ENCODE data around the gene FAM53A.

FAM53A gene

GRCh38 chr4:1624519-1624910, 59.6 kb downstream of the FAM53A start:
- Histone ChIP-seq H3K18ac (ENCODE audit: low read length) (no peak overlapping the region), H3K4me3 (ENCODE audit: low read length) (no peak overlapping the region), H3K27me3 (ENCODE audit: insufficient read depth, low read length, poor library complexity) (no peaks in the 10 kb centered on the region), H2BK5ac (ENCODE audit: low read length) (no peak overlapping the region), H4K5ac (ENCODE audit: low read length) (no peak overlapping the region), H3K36me3 (ENCODE audit: control insufficient read depth, insufficient read depth, low read length) (no peaks in the 10 kb centered on the region), H3K4me1 (ENCODE audit: control insufficient read depth, low read depth, low read length) (no peaks in the 10 kb centered on the region), H3K23ac (ENCODE audit: low read length) (no peak overlapping the region), H3K79me1 (ENCODE audit: low read length) (no peaks in the 10 kb centered on the region), H3K4ac (ENCODE audit: low read depth, low read length) (no peak overlapping the region), H3K9ac (ENCODE audit: low read length) (no peak overlapping the region), H3K27ac (ENCODE audit: low read depth, low read length) (no peak overlapping the region), H2AK5ac (ENCODE audit: low read length) (no peak overlapping the region), H2BK15ac (replicated peaks; ENCODE audit: low read depth) (no peak overlapping the region), H4K8ac (ENCODE audit: low read depth, low read length) (no peak overlapping the region), H3K4me2 (ENCODE audit: low read length) (no peak overlapping the region), H3K56ac (ENCODE audit: low read length) (no peak overlapping the region), H3K79me2 (ENCODE audit: control insufficient read depth, insufficient read depth, low read length) (no peaks in the 10 kb centered on the region), H2BK120ac (ENCODE audit: low read depth, low read length) (no peak overlapping the region)
- DNase-seq = no peak
- no CpG with 5 or more reads among the region's 12 CpGs for WGBS (ENCODE audit: extremely low coverage, insufficient coverage, low lambda C conversion rate)

- no peak overlapping the region for H3K56ac ChIP-seq (ENCODE audit: low read length)
- H3K4me3 ChIP-seq (ENCODE audit: low read length) = no peak overlapping the region
- H3K23ac ChIP-seq (ENCODE audit: low read length) = no peak overlapping the region
- no peak overlapping the region for H2BK5ac ChIP-seq (ENCODE audit: low read length)
- no peak overlapping the region for H3K4ac ChIP-seq (ENCODE audit: low read depth, low read length)
- no peaks in the 10 kb centered on the region for H3K79me2 ChIP-seq (ENCODE audit: control insufficient read depth, insufficient read depth, low read length)
- no peak overlapping the region for H3K9ac ChIP-seq (ENCODE audit: low read length)
- no peak overlapping the region for H3K27ac ChIP-seq (ENCODE audit: low read depth, low read length)
- H3K18ac ChIP-seq (ENCODE audit: low read length) = no peak overlapping the region
- DNase-seq = no peak
- no peaks in the 10 kb centered on the region for H3K27me3 ChIP-seq (ENCODE audit: insufficient read depth, low read length, poor library complexity)
- no peak overlapping the region for H2AK5ac ChIP-seq (ENCODE audit: low read length)
- H2BK120ac ChIP-seq (ENCODE audit: low read depth, low read length) = no peak overlapping the region
- H3K4me1 ChIP-seq (ENCODE audit: control insufficient read depth, low read depth, low read length) = no peaks in the 10 kb centered on the region
- H2BK15ac ChIP-seq (replicated peaks; ENCODE audit: low read depth) = no peak overlapping the region
- no CpG with 5 or more reads among the region's 21 CpGs for WGBS (ENCODE audit: extremely low coverage, insufficient coverage, low lambda C conversion rate)
- H4K8ac ChIP-seq (ENCODE audit: low read depth, low read length) = no peak overlapping the region
- H4K5ac ChIP-seq (ENCODE audit: low read length) = no peak overlapping the region
- no peaks in the 10 kb centered on the region for H3K79me1 ChIP-seq (ENCODE audit: low read length)
- H3K36me3 ChIP-seq (ENCODE audit: control insufficient read depth, insufficient read depth, low read length) = no peaks in the 10 kb centered on the region
- no peak overlapping the region for H3K4me2 ChIP-seq (ENCODE audit: low read length)
Measured at GRCh38 chr4:1623821-1624518, 60.1 kb downstream of the FAM53A start.

- Histone ChIP-seq H3K79me2 (ENCODE audit: control insufficient read depth, insufficient read depth, low read length) (no peaks in the 10 kb centered on the region), H3K4me3 (ENCODE audit: low read length) (no peak overlapping the region), H4K5ac (ENCODE audit: low read length) (no peak overlapping the region), H3K27me3 (ENCODE audit: insufficient read depth, low read length, poor library complexity) (no peaks in the 10 kb centered on the region), H3K4me1 (ENCODE audit: control insufficient read depth, low read depth, low read length) (no peaks in the 10 kb centered on the region), H2BK120ac (ENCODE audit: low read depth, low read length) (no peak overlapping the region), H3K4me2 (ENCODE audit: low read length) (no peak overlapping the region), H3K27ac (ENCODE audit: low read depth, low read length) (no peak overlapping the region), H3K23ac (ENCODE audit: low read length) (no peak overlapping the region), H3K9ac (ENCODE audit: low read length) (no peak overlapping the region), H2AK5ac (ENCODE audit: low read length) (no peak overlapping the region), H3K56ac (ENCODE audit: low read length) (no peak overlapping the region), H3K36me3 (ENCODE audit: control insufficient read depth, insufficient read depth, low read length) (no peaks in the 10 kb centered on the region), H4K8ac (ENCODE audit: low read depth, low read length) (no peak overlapping the region), H3K18ac (ENCODE audit: low read length) (no peak overlapping the region), H3K79me1 (ENCODE audit: low read length) (no peaks in the 10 kb centered on the region), H3K4ac (ENCODE audit: low read depth, low read length) (no peak overlapping the region), H2BK5ac (ENCODE audit: low read length) (no peak overlapping the region), H2BK15ac (replicated peaks; ENCODE audit: low read depth) (no peak overlapping the region)
- no peak for DNase-seq
- no CpG with 5 or more reads among the region's 38 CpGs for WGBS (ENCODE audit: extremely low coverage, insufficient coverage, low lambda C conversion rate)
Measured at GRCh38 chr4:1623400-1623799, 60.7 kb downstream of the FAM53A start.

GRCh38 chr4:1622956-1623355, 61.2 kb downstream of the FAM53A start:
- WGBS (ENCODE audit: extremely low coverage, insufficient coverage, low lambda C conversion rate) = no CpG with 5 or more reads among the region's 17 CpGs
- no peaks in the 10 kb centered on the region for H3K4me1 ChIP-seq (ENCODE audit: control insufficient read depth, low read depth, low read length)
- no peak overlapping the region for H4K5ac ChIP-seq (ENCODE audit: low read length)
- no peak overlapping the region for H3K23ac ChIP-seq (ENCODE audit: low read length)
- no peaks in the 10 kb centered on the region for H3K79me2 ChIP-seq (ENCODE audit: control insufficient read depth, insufficient read depth, low read length)
- H4K8ac ChIP-seq (ENCODE audit: low read depth, low read length) = no peak overlapping the region
- no peak for DNase-seq
- H3K4me3 ChIP-seq (ENCODE audit: low read length) = no peak overlapping the region
- no peak overlapping the region for H3K56ac ChIP-seq (ENCODE audit: low read length)
- no peak overlapping the region for H3K4me2 ChIP-seq (ENCODE audit: low read length)
- no peaks in the 10 kb centered on the region for H3K27me3 ChIP-seq (ENCODE audit: insufficient read depth, low read length, poor library complexity)
- H3K79me1 ChIP-seq (ENCODE audit: low read length) = no peaks in the 10 kb centered on the region
- H3K4ac ChIP-seq (ENCODE audit: low read depth, low read length) = no peak overlapping the region
- H2BK120ac ChIP-seq (ENCODE audit: low read depth, low read length) = no peak overlapping the region
- H3K9ac ChIP-seq (ENCODE audit: low read length) = no peak overlapping the region
- no peaks in the 10 kb centered on the region for H3K36me3 ChIP-seq (ENCODE audit: control insufficient read depth, insufficient read depth, low read length)
- H2BK15ac ChIP-seq (replicated peaks; ENCODE audit: low read depth) = no peak overlapping the region
- H2AK5ac ChIP-seq (ENCODE audit: low read length) = no peak overlapping the region
- H3K27ac ChIP-seq (ENCODE audit: low read depth, low read length) = no peak overlapping the region
- H3K18ac ChIP-seq (ENCODE audit: low read length) = no peak overlapping the region
- H2BK5ac ChIP-seq (ENCODE audit: low read length) = no peak overlapping the region

- DNase-seq = no peak
- Histone ChIP-seq H4K8ac (ENCODE audit: low read depth, low read length) (no peak overlapping the region), H3K4me1 (ENCODE audit: control insufficient read depth, low read depth, low read length) (no peaks in the 10 kb centered on the region), H3K4me2 (ENCODE audit: low read length) (no peak overlapping the region), H2AK5ac (ENCODE audit: low read length) (no peak overlapping the region), H3K18ac (ENCODE audit: low read length) (no peak overlapping the region), H3K79me1 (ENCODE audit: low read length) (no peaks in the 10 kb centered on the region), H3K4ac (ENCODE audit: low read depth, low read length) (no peak overlapping the region), H3K56ac (ENCODE audit: low read length) (no peak overlapping the region), H3K27ac (ENCODE audit: low read depth, low read length) (no peak overlapping the region), H3K9ac (ENCODE audit: low read length) (no peak overlapping the region), H3K79me2 (ENCODE audit: control insufficient read depth, insufficient read depth, low read length) (no peaks in the 10 kb centered on the region), H3K4me3 (ENCODE audit: low read length) (no peak overlapping the region), H2BK120ac (ENCODE audit: low read depth, low read length) (no peak overlapping the region), H3K23ac (ENCODE audit: low read length) (no peak overlapping the region), H3K27me3 (ENCODE audit: insufficient read depth, low read length, poor library complexity) (no peaks in the 10 kb centered on the region), H3K36me3 (ENCODE audit: control insufficient read depth, insufficient read depth, low read length) (no peaks in the 10 kb centered on the region), H2BK15ac (replicated peaks; ENCODE audit: low read depth) (no peak overlapping the region), H4K5ac (ENCODE audit: low read length) (no peak overlapping the region), H2BK5ac (ENCODE audit: low read length) (no peak overlapping the region)
- no CpG with 5 or more reads among the region's 11 CpGs for WGBS (ENCODE audit: extremely low coverage, insufficient coverage, low lambda C conversion rate)
Measured at GRCh38 chr4:1622238-1622637, 61.9 kb downstream of the FAM53A start.

- Histone ChIP-seq H3K27me3 (ENCODE audit: insufficient read depth, low read length, poor library complexity) (no peaks in the 10 kb centered on the region), H3K36me3 (ENCODE audit: control insufficient read depth, insufficient read depth, low read length) (no peaks in the 10 kb centered on the region), H3K79me2 (ENCODE audit: control insufficient read depth, insufficient read depth, low read length) (no peaks in the 10 kb centered on the region), H4K5ac (ENCODE audit: low read length) (no peak overlapping the region), H2BK120ac (ENCODE audit: low read depth, low read length) (no peak overlapping the region), H3K9ac (ENCODE audit: low read length) (no peak overlapping the region), H3K18ac (ENCODE audit: low read length) (no peak overlapping the region), H4K8ac (ENCODE audit: low read depth, low read length) (no peak overlapping the region), H2BK15ac (replicated peaks; ENCODE audit: low read depth) (no peak overlapping the region), H3K23ac (ENCODE audit: low read length) (no peak overlapping the region), H3K4ac (ENCODE audit: low read depth, low read length) (no peak overlapping the region), H3K4me1 (ENCODE audit: control insufficient read depth, low read depth, low read length) (no peaks in the 10 kb centered on the region), H2AK5ac (ENCODE audit: low read length) (no peak overlapping the region), H3K4me2 (ENCODE audit: low read length) (no peak overlapping the region), H3K79me1 (ENCODE audit: low read length) (no peaks in the 10 kb centered on the region), H3K4me3 (ENCODE audit: low read length) (no peak overlapping the region), H2BK5ac (ENCODE audit: low read length) (no peak overlapping the region), H3K27ac (ENCODE audit: low read depth, low read length) (no peak overlapping the region), H3K56ac (ENCODE audit: low read length) (no peak overlapping the region)
- DNase-seq = no peak
- WGBS (ENCODE audit: extremely low coverage, insufficient coverage, low lambda C conversion rate) = no CpG with 5 or more reads among the region's 10 CpGs
Measured at GRCh38 chr4:1621526-1621925, 62.6 kb downstream of the FAM53A start.

All from mesendoderm (in vitro differentiated cells).